Measurements from ENCODE around the gene MTURN. TPM values are rescaled to one million over a fixed set of nuclear protein-coding genes. Genes with fewer than 3 reads are reported as not detected.

MTURN gene
- total and polyA plus RNA-seq, 9 of the 15 experiments (the other 6 are each of a cell fraction or from before 2014, with no cell fraction given): 0.94 to 14.8 (median 6.4) TPM

DNA sequence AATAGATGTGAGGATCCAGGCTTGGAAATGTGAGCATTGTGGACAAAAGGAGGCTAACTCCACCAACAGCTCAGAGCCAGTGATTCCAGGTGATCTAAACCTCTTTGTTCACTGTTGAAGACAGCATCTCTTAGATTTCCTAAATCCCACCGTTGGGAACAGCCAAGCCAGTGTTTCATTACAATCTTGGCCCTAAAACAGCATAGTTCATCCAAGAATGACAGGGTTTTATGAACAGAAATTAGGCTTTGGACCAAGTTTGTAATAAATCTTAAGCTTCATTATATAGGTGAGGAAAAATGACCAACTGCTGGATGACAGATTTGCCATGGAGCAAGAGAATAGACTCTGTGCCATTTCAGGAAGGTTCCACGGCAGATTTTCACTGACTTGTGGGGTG lies 65.8 kb downstream of the MTURN start (continued):
- no peak for TF ChIP-seq MEF2A (IDR thresholded peaks at IDR 0.05; ENCODE audit: control insufficient read depth, low read depth, low read length)

- WGBS (ENCODE audit: insufficient coverage, low coverage, missing lambda C conversion rate): 0% methylated on average over 5 of the region's 5 CpGs
- no peaks in the 10 kb centered on the region for H3K79me2 ChIP-seq (ENCODE audit: control insufficient read depth, insufficient read depth, low read length)
- H3K36me3 ChIP-seq (ENCODE audit: control insufficient read depth, insufficient read depth, low read length): no peaks in the 10 kb centered on the region
- no peak for FAIRE-seq
- no peaks in the 10 kb centered on the region for H3K4me1 ChIP-seq (replicated peaks in 1 of 2; ENCODE audit: control insufficient read depth in 2 of 2, insufficient read depth in 2 of 2, low read length in 2 of 2)
- BruUV-seq (replicated peaks): no TSS peak
- no peak overlapping the region for H2AFZ ChIP-seq (ENCODE audit: low read depth, low read length)
- no peak for ATAC-seq
- no peak for DNase-seq (ENCODE audit: extremely low read depth in 1 of 4, low spot score in 3 of 4)
- H3K9ac ChIP-seq (ENCODE audit: insufficient read depth in 1 of 2, low read depth in 2 of 2, low read length in 2 of 2): no peak overlapping the region
- H3K27ac ChIP-seq (ENCODE audit: extremely low read depth, low read depth, low read length): no peak overlapping the region
- H3K27me3 ChIP-seq (ENCODE audit: control insufficient read depth in 2 of 2, insufficient read depth in 2 of 2, low read length in 2 of 2): peaks cover 11% of the 10 kb centered on the region in 2 experiments
- no peaks in the 10 kb centered on the region for H3K9me1 ChIP-seq (ENCODE audit: control insufficient read depth, insufficient read depth, low read length)
- no peaks in the 10 kb centered on the region for H4K20me1 ChIP-seq (replicated peaks; ENCODE audit: control insufficient read depth, insufficient read depth, low read length)
- CTCF ChIA-PET (ENCODE audit: low intra/inter-chr PET ratio): no interaction called here
- POLR2A ChIA-PET: interaction anchor here (0.6 kb wide), 1 partner anchor 298 kb away, joined by 3 read pairs; no protein-coding TSS in a partner anchor
- in situ Hi-C loops (cut with MboI) (no loop called here), intact Hi-C loops (cut with micrococcal nuclease) (no loop called here)
- no peak overlapping the region for H3K4me2 ChIP-seq (ENCODE audit: insufficient read depth, low read length)
- no peak overlapping the region for H3K4me3 ChIP-seq
- H3K9me3 ChIP-seq (replicated peaks; ENCODE audit: control insufficient read depth, insufficient read depth, low read depth, low read length): no peaks in the 10 kb centered on the region
- TF ChIP-seq FOXJ3 (CRISPR knock-in tag; IDR thresholded peaks at IDR 0.05) (no peak), PCBP2 (IDR thresholded peaks at IDR 0.05; ENCODE audit: low read depth, low read length, poor library complexity, severe bottlenecking) (no peak), HOXB6 (CRISPR knock-in tag; IDR thresholded peaks at IDR 0.05; ENCODE audit: borderline replicate concordance) (no peak), DNMT1 (IDR thresholded peaks at IDR 0.05) (no peak), ZNF24 (IDR thresholded peaks at IDR 0.05) (no peak), LCOR (CRISPR knock-in tag; IDR thresholded peaks at IDR 0.05) (no peak), SMARCC2 (IDR thresholded peaks at IDR 0.05; ENCODE audit: low read depth) (no peak), KAT2B (IDR thresholded peaks at IDR 0.05; ENCODE audit: low read depth, low read length) (no peak), THAP7 (CRISPR knock-in tag; IDR thresholded peaks at IDR 0.05) (no peak), ZNF124 (CRISPR knock-in tag; IDR thresholded peaks at IDR 0.05) (no peak), SMAD3 (CRISPR knock-in tag; conservative IDR thresholded peaks at IDR 0.05) (no peak), CHD1 (IDR thresholded peaks at IDR 0.05; ENCODE audit: low read length) (no peak), ZNF239 (CRISPR knock-in tag; IDR thresholded peaks at IDR 0.05) (no peak)
- TF ChIP-seq, protein P1, sequence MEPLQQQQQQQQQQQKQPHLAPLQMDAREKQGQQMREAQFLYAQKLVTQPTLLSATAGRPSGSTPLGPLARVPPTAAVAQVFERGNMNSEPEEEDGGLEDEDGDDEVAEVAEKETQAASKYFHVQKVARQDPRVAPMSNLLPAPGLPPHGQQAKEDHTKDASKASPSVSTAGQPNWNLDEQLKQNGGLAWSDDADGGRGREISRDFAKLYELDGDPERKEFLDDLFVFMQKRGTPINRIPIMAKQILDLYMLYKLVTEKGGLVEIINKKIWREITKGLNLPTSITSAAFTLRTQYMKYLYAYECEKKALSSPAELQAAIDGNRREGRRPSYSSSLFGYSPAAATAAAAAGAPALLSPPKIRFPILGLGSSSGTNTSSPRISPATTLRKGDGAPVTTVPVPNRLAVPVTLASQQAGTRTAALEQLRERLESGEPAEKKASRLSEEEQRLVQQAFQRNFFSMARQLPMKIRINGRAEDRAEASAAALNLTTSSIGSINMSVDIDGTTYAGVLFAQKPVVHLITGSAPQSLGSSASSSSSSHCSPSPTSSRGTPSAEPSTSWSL (CRISPR knock-in tag; IDR thresholded peaks at IDR 0.05; ENCODE audit: borderline replicate concordance): no peak
- TF ChIP-seq, protein P2, sequence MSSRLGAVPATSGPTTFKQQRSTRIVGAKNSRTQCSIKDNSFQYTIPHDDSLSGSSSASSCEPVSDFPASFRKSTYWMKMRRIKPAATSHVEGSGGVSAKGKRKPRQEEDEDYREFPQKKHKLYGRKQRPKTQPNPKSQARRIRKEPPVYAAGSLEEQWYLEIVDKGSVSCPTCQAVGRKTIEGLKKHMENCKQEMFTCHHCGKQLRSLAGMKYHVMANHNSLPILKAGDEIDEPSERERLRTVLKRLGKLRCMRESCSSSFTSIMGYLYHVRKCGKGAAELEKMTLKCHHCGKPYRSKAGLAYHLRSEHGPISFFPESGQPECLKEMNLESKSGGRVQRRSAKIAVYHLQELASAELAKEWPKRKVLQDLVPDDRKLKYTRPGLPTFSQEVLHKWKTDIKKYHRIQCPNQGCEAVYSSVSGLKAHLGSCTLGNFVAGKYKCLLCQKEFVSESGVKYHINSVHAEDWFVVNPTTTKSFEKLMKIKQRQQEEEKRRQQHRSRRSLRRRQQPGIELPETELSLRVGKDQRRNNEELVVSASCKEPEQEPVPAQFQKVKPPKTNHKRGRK (tag; IDR thresholded peaks at IDR 0.05): no peak
- TF ChIP-seq, protein P3, sequence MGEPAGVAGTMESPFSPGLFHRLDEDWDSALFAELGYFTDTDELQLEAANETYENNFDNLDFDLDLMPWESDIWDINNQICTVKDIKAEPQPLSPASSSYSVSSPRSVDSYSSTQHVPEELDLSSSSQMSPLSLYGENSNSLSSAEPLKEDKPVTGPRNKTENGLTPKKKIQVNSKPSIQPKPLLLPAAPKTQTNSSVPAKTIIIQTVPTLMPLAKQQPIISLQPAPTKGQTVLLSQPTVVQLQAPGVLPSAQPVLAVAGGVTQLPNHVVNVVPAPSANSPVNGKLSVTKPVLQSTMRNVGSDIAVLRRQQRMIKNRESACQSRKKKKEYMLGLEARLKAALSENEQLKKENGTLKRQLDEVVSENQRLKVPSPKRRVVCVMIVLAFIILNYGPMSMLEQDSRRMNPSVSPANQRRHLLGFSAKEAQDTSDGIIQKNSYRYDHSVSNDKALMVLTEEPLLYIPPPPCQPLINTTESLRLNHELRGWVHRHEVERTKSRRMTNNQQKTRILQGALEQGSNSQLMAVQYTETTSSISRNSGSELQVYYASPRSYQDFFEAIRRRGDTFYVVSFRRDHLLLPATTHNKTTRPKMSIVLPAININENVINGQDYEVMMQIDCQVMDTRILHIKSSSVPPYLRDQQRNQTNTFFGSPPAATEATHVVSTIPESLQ (CRISPR knock-in tag; IDR thresholded peaks at IDR 0.05): no peak
Measured at GRCh38 chr7:30201161-30201666, 66.4 kb downstream of the MTURN start.
